NT2/D1 (cell line): ENCODE measurements around the gene CDC37L1.
A peak's percentile ranks its signal among the peaks of the same experiment; 100 is the strongest.
"Not testable (repeated sequence)": the region's sequence is repeated elsewhere in the genome, so short reads cannot be mapped to it uniquely, and the experiment has no call there.

Experiments used
- DNase-seq: peaks from one replicate; pipeline ENCODE4 v3.0.0-alpha.2; 2011; ENCODE audit warnings: low read depth, low spot score
- H3K27me3 ChIP-seq: 2 replicates; pipeline ENCODE4 v1.6.0; 2011; ENCODE audit warnings: mild to moderate bottlenecking; ENCODE audit not compliant: insufficient read length, insufficient read depth
- H3K36me3 ChIP-seq: 2 replicates; pipeline ENCODE4 v1.6.1; 2011; ENCODE audit warnings: mild to moderate bottlenecking, low read length, mixed read lengths; ENCODE audit not compliant: insufficient read depth, insufficient read length
- H3K4me1 ChIP-seq: 2 replicates; pipeline ENCODE4 v1.5.1; 2011; ENCODE audit not compliant: insufficient read depth, insufficient read length
- H3K4me3 ChIP-seq: 2 replicates; pipeline ENCODE4 v1.5.1; 2011; ENCODE audit warnings: low read depth; ENCODE audit not compliant: insufficient read length
- H3K9ac ChIP-seq: 2 replicates; pipeline ENCODE4 v1.6.0; 2011; ENCODE audit warnings: low read depth; ENCODE audit not compliant: insufficient read length
- H3K9me3 ChIP-seq: 2 replicates; pipeline ENCODE4 v1.5.1; 2011; ENCODE audit warnings: mild to moderate bottlenecking, low read length; ENCODE audit not compliant: insufficient read depth
- SUZ12 ChIP-seq: IDR thresholded peaks from 2 replicates; pipeline ENCODE4 v1.6.1; 2011; ENCODE audit not compliant: insufficient read length, insufficient read depth; ENCODE audit errors: extremely low read depth
- YY1 ChIP-seq: IDR thresholded peaks from 2 replicates; pipeline ENCODE4 v1.6.1; 2011; ENCODE audit not compliant: insufficient read length, insufficient read depth
- ZNF274 ChIP-seq: IDR thresholded peaks from 2 replicates; pipeline ENCODE4 v1.6.1; 2011; ENCODE audit warnings: mild to moderate bottlenecking, low read depth, low read length

The CDC37L1 gene

GRCh38 chr9:4741365-4742089 lies 62.2 kb downstream of the CDC37L1 start:
- no peak for DNase-seq
- no peaks in the 10 kb centered on the region for H3K27me3 ChIP-seq
- H3K36me3 ChIP-seq: peaks cover 3% of the 10 kb centered on the region
- peaks cover 7% of the 10 kb centered on the region for H3K4me1 ChIP-seq
- TF ChIP-seq YY1 (no peak), SUZ12 (no peak), ZNF274 (no peak)
- H3K9me3 ChIP-seq: no peaks in the 10 kb centered on the region
- H3K4me3 ChIP-seq: peak overlapping the region; percentile 89
- H3K9ac ChIP-seq: peak overlapping the region; percentile 95

GRCh38 chr9:4742246-4742645 lies 62.9 kb downstream of the CDC37L1 start:
- Histone ChIP-seq H3K36me3 (peaks cover 3% of the 10 kb centered on the region), H3K4me3 (no peak overlapping the region), H3K9ac (peak overlapping the region; percentile 95), H3K27me3 (no peaks in the 10 kb centered on the region), H3K9me3 (no peaks in the 10 kb centered on the region), H3K4me1 (peaks cover 7% of the 10 kb centered on the region)
- no peak for TF ChIP-seq YY1
- TF ChIP-seq ZNF274: no peak
- no peak for TF ChIP-seq SUZ12
- no peak for DNase-seq

- no peak for DNase-seq
- H3K4me3 ChIP-seq: no peak overlapping the region
- no peaks in the 10 kb centered on the region for H3K9me3 ChIP-seq
- no peaks in the 10 kb centered on the region for H3K36me3 ChIP-seq
- H3K4me1 ChIP-seq: peaks cover 7% of the 10 kb centered on the region
- TF ChIP-seq YY1 (no peak), SUZ12 (no peak), ZNF274 (no peak)
- no peaks in the 10 kb centered on the region for H3K27me3 ChIP-seq
- no peak overlapping the region for H3K9ac ChIP-seq
Measured at GRCh38 chr9:4743131-4743875, 63.9 kb downstream of the CDC37L1 start.

- H3K9me3 ChIP-seq: no peaks in the 10 kb centered on the region; the same call in 1 of the 2 replicates
- no peak overlapping the region for H3K4me3 ChIP-seq
- no peaks in the 10 kb centered on the region for H3K36me3 ChIP-seq
- no peaks in the 10 kb centered on the region for H3K27me3 ChIP-seq
- TF ChIP-seq SUZ12: no peak
- TF ChIP-seq ZNF274: no peak
- no peak for TF ChIP-seq YY1
- no peaks in the 10 kb centered on the region for H3K4me1 ChIP-seq
- no peak overlapping the region for H3K9ac ChIP-seq
- no peak for DNase-seq
Measured at GRCh38 chr9:4746278-4747030, 67.1 kb downstream of the CDC37L1 start.

- Histone ChIP-seq H3K36me3 (no peaks in the 10 kb centered on the region), H3K9ac (no peak overlapping the region), H3K4me3 (no peak overlapping the region), H3K9me3 (no peaks in the 10 kb centered on the region; the same call in 1 of the 2 replicates), H3K4me1 (no peaks in the 10 kb centered on the region), H3K27me3 (no peaks in the 10 kb centered on the region)
- no peak for TF ChIP-seq YY1
- TF ChIP-seq SUZ12: no peak
- no peak for TF ChIP-seq ZNF274
- no peak for DNase-seq
Measured at GRCh38 chr9:4748612-4749011, 69.2 kb downstream of the CDC37L1 start.

GRCh38 chr9:4750023-4750673 lies 70.8 kb downstream of the CDC37L1 start:
- DNase-seq: no peak
- Histone ChIP-seq H3K9me3 (no peaks in the 10 kb centered on the region; the same call in 1 of the 2 replicates), H3K27me3 (no peaks in the 10 kb centered on the region), H3K4me3 (no peak overlapping the region), H3K9ac (no peak overlapping the region), H3K36me3 (no peaks in the 10 kb centered on the region), H3K4me1 (no peaks in the 10 kb centered on the region)
- no peak for TF ChIP-seq ZNF274

- not testable (repeated sequence) for DNase-seq, H3K9me3 ChIP-seq, H3K27me3 ChIP-seq, H3K4me1 ChIP-seq, H3K4me3 ChIP-seq, H3K36me3 ChIP-seq, H3K9ac ChIP-seq
Measured at GRCh38 chr9:4754530-4754929, 75.2 kb downstream of the CDC37L1 start.
